ENCODE measurements around the gene TSPAN5.

Gene TSPAN5

GRCh38 chr4:98685225-98686042 lies 27.0 kb upstream of the TSPAN5 start:
- H3K9me3 Mint-ChIP-seq, result peaks cover 2% of the 10 kb centered on the region
- no peak overlapping the region for H3K4me3 Mint-ChIP-seq
- H3K36me3 Mint-ChIP-seq (ENCODE audit: low read depth), result peaks cover 3% of the 10 kb centered on the region
- no peaks in the 10 kb centered on the region for H3K27me3 Mint-ChIP-seq (ENCODE audit: low read depth)
- H3K4me1 Mint-ChIP-seq (ENCODE audit: low read depth), result peaks cover 16% of the 10 kb centered on the region
- no peak overlapping the region for H3K27ac Mint-ChIP-seq

GRCh38 chr4:98682719-98683118 lies 24.3 kb upstream of the TSPAN5 start:
- Mint-ChIP-seq H3K4me1 (ENCODE audit: low read depth) (no peaks in the 10 kb centered on the region), H3K27ac (no peak overlapping the region), H3K4me3 (no peak overlapping the region), H3K36me3 (ENCODE audit: low read depth) (peaks cover 3% of the 10 kb centered on the region), H3K9me3 (no peaks in the 10 kb centered on the region), H3K27me3 (ENCODE audit: low read depth) (peaks cover 3% of the 10 kb centered on the region)

GRCh38 chr4:98680806-98681205 lies 22.4 kb upstream of the TSPAN5 start:
- no peak overlapping the region for H3K4me3 Mint-ChIP-seq
- no peaks in the 10 kb centered on the region for H3K9me3 Mint-ChIP-seq
- peaks cover 2% of the 10 kb centered on the region for H3K36me3 Mint-ChIP-seq (ENCODE audit: low read depth)
- H3K4me1 Mint-ChIP-seq (ENCODE audit: low read depth), result no peaks in the 10 kb centered on the region
- no peak overlapping the region for H3K27ac Mint-ChIP-seq
- peaks cover 6% of the 10 kb centered on the region for H3K27me3 Mint-ChIP-seq (ENCODE audit: low read depth)

- Mint-ChIP-seq H3K27me3 (ENCODE audit: low read depth) (peaks cover 6% of the 10 kb centered on the region), H3K4me3 (no peak overlapping the region), H3K36me3 (ENCODE audit: low read depth) (peaks cover 2% of the 10 kb centered on the region), H3K9me3 (no peaks in the 10 kb centered on the region), H3K4me1 (ENCODE audit: low read depth) (no peaks in the 10 kb centered on the region), H3K27ac (no peak overlapping the region)
These were observed 21.3 kb upstream of the TSPAN5 start for GRCh38 chr4:98679738-98680137.

GRCh38 chr4:98677799-98678198 lies 19.4 kb upstream of the TSPAN5 start:
- Mint-ChIP-seq H3K36me3 (ENCODE audit: low read depth) (peaks cover 2% of the 10 kb centered on the region), H3K27me3 (ENCODE audit: low read depth) (peaks cover 6% of the 10 kb centered on the region), H3K9me3 (no peaks in the 10 kb centered on the region), H3K27ac (no peak overlapping the region), H3K4me3 (no peak overlapping the region), H3K4me1 (ENCODE audit: low read depth) (peaks cover 8% of the 10 kb centered on the region)

GRCh38 chr4:98674404-98675173 lies 16.2 kb upstream of the TSPAN5 start:
- peaks cover 1% of the 10 kb centered on the region for H3K36me3 Mint-ChIP-seq (ENCODE audit: low read depth)
- no peak overlapping the region for H3K27ac Mint-ChIP-seq
- peaks cover 15% of the 10 kb centered on the region for H3K4me1 Mint-ChIP-seq (ENCODE audit: low read depth)
- H3K27me3 Mint-ChIP-seq (ENCODE audit: low read depth), result peaks cover 10% of the 10 kb centered on the region
- no peak overlapping the region for H3K4me3 Mint-ChIP-seq
- H3K9me3 Mint-ChIP-seq, result no peaks in the 10 kb centered on the region

GRCh38 chr4:98673978-98674377 lies 15.6 kb upstream of the TSPAN5 start:
- Mint-ChIP-seq H3K9me3 (no peaks in the 10 kb centered on the region), H3K36me3 (ENCODE audit: low read depth) (peaks cover 1% of the 10 kb centered on the region), H3K27me3 (ENCODE audit: low read depth) (peaks cover 10% of the 10 kb centered on the region), H3K4me1 (ENCODE audit: low read depth) (peaks cover 15% of the 10 kb centered on the region), H3K4me3 (no peak overlapping the region), H3K27ac (no peak overlapping the region)

- Mint-ChIP-seq H3K4me1 (ENCODE audit: low read depth) (peaks cover 15% of the 10 kb centered on the region), H3K27me3 (ENCODE audit: low read depth) (peaks cover 10% of the 10 kb centered on the region), H3K36me3 (ENCODE audit: low read depth) (peaks cover 1% of the 10 kb centered on the region), H3K9me3 (no peaks in the 10 kb centered on the region), H3K4me3 (peak overlapping the region; percentile 23), H3K27ac (peak overlapping the region; percentile 21)
These were observed 14.9 kb upstream of the TSPAN5 start for GRCh38 chr4:98673288-98673644.

GRCh38 chr4:98672583-98673287 lies 14.3 kb upstream of the TSPAN5 start:
- Mint-ChIP-seq H3K36me3 (ENCODE audit: low read depth) (peaks cover 1% of the 10 kb centered on the region), H3K4me3 (peak overlapping the region; percentile 23), H3K9me3 (no peaks in the 10 kb centered on the region), H3K27me3 (ENCODE audit: low read depth) (peaks cover 8% of the 10 kb centered on the region), H3K4me1 (ENCODE audit: low read depth) (peaks cover 15% of the 10 kb centered on the region), H3K27ac (peak overlapping the region; percentile 21)

- H3K36me3 Mint-ChIP-seq (ENCODE audit: low read depth), result peaks cover 3% of the 10 kb centered on the region
- H3K27me3 Mint-ChIP-seq (ENCODE audit: low read depth), result peaks cover 4% of the 10 kb centered on the region
- H3K4me1 Mint-ChIP-seq (ENCODE audit: low read depth), result peaks cover 15% of the 10 kb centered on the region
- H3K27ac Mint-ChIP-seq, result no peak overlapping the region
- no peaks in the 10 kb centered on the region for H3K9me3 Mint-ChIP-seq
- no peak overlapping the region for H3K4me3 Mint-ChIP-seq
These were observed 12.7 kb upstream of the TSPAN5 start for GRCh38 chr4:98671131-98671530.

GRCh38 chr4:98670186-98670585 lies 11.8 kb upstream of the TSPAN5 start:
- Mint-ChIP-seq H3K36me3 (ENCODE audit: low read depth) (peaks cover 7% of the 10 kb centered on the region), H3K27me3 (ENCODE audit: low read depth) (peaks cover 4% of the 10 kb centered on the region), H3K27ac (no peak overlapping the region), H3K4me1 (ENCODE audit: low read depth) (peaks cover 16% of the 10 kb centered on the region), H3K4me3 (no peak overlapping the region), H3K9me3 (peaks cover 6% of the 10 kb centered on the region)

- peaks cover 9% of the 10 kb centered on the region for H3K36me3 Mint-ChIP-seq (ENCODE audit: low read depth)
- peaks cover 19% of the 10 kb centered on the region for H3K4me1 Mint-ChIP-seq (ENCODE audit: low read depth)
- H3K4me3 Mint-ChIP-seq, result no peak overlapping the region
- H3K9me3 Mint-ChIP-seq, result peaks cover 9% of the 10 kb centered on the region
- H3K27me3 Mint-ChIP-seq (ENCODE audit: low read depth), result peaks cover 4% of the 10 kb centered on the region
- no peak overlapping the region for H3K27ac Mint-ChIP-seq
These were observed 11.2 kb upstream of the TSPAN5 start for GRCh38 chr4:98669577-98669976.

GRCh38 chr4:98664959-98665358 lies 6.5 kb upstream of the TSPAN5 start:
- Mint-ChIP-seq H3K36me3 (ENCODE audit: low read depth) (peaks cover 9% of the 10 kb centered on the region), H3K4me3 (no peak overlapping the region), H3K27ac (peak overlapping the region; percentile 87), H3K9me3 (peaks cover 9% of the 10 kb centered on the region), H3K4me1 (ENCODE audit: low read depth) (peaks cover 39% of the 10 kb centered on the region), H3K27me3 (ENCODE audit: low read depth) (no peaks in the 10 kb centered on the region)

- Mint-ChIP-seq H3K9me3 (peaks cover 9% of the 10 kb centered on the region), H3K27ac (peak overlapping the region; percentile 98), H3K4me1 (ENCODE audit: low read depth) (peaks cover 50% of the 10 kb centered on the region), H3K4me3 (peak overlapping the region; percentile 41), H3K36me3 (ENCODE audit: low read depth) (peaks cover 9% of the 10 kb centered on the region), H3K27me3 (ENCODE audit: low read depth) (no peaks in the 10 kb centered on the region)
These were observed 5.0 kb upstream of the TSPAN5 start for GRCh38 chr4:98663226-98664006.
